HS-5 (cell line): ENCODE data around the gene TXN2.
A peak's percentile ranks its signal among the peaks of the same experiment; 100 is the strongest.
"Not testable (repeated sequence)": the region's sequence is repeated elsewhere in the genome, so short reads cannot be mapped to it uniquely, and the experiment has no call there.

Experiments used
- DNase-seq: peaks from one replicate; pipeline ENCODE4 v3.0.0-alpha.2; 2012; ENCODE audit warnings: low read depth

The TXN2 gene

DNA sequence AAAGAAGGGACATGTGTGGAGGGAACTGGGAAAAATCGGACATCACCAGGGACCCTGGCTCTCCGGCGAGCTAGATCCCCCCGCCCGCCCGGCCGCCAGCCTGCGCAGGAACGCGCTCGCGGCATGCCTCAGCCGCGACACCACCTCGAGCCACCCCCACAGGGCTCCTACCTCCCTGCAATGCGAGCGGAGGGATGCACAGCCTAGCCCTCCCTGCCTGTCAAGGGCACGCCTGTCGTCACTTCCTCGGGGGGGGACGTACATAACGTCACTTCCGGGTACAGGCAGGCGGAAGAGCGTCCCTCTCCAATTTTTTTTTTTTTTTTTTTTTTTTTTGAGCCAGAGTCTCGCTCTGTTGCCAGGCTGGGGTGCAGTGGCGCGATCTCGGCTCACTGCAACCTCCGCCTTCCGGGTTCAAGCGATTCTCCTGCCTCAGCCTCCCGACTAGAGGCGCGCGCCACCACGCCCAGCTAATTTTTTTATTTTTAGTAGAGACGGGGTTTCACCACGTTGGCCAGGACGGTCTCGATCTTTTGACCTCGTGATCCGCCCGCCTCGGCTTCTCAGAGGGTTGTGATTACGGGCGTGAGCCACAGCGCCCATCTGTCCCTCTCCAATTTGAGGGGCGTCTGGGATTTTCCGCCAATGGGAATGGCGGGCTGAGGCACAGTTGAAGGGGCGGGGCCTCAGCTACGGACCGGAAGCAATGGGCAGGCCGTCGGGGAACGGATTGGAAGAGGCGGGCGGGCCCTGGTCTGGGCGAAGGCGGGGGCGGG, at the start of gene TXN2:
TXN2 (minus strand) TSS at position 248 of the 776 bp plus-strand sequence. CDS start 803 bp downstream, outside the sequence.
- peak; percentile 79 for DNase-seq

GRCh38 chr22:36528795-36529751, 47.6 kb upstream of the TXN2 start, which contains the start of gene EIF3D:
Gene EIF3D, minus strand, starts transcription at chr22:36529166. Its CDS starts 3,045 bp downstream, at chr22:36526121.
- DNase-seq = peak; percentile 96

GRCh38 chr22:36528341-36528740, 46.9 kb upstream of the TXN2 start:
- DNase-seq = no peak

- DNase-seq = no peak
Measured at GRCh38 chr22:36522662-36523061, 41.2 kb upstream of the TXN2 start.

DNA sequence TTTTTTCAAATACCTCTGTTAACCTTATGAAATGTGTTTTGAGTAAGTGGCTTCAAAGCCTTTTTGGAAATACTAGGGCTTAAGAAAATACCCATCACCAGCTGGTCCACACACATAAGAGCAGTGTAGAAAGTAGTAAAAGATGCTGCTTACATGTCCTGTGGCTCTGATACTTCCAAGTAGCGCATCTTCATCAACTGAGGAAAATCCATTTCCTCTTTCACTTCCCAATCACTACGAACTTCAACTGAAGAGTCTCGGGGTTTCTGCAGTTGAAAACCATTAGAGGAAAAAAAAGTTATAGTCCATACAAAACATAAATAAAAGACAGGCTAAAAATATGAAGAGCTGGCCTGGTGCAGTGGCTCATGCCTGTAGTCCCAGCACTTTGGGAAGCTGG, 39.0 kb upstream of the TXN2 start:
- DNase-seq = no peak

- not testable (repeated sequence) for DNase-seq
Measured at GRCh38 chr22:36519906-36520305, 38.5 kb upstream of the TXN2 start.

- no peak for DNase-seq
Measured at GRCh38 chr22:36514766-36515165, 33.3 kb upstream of the TXN2 start.

DNA sequence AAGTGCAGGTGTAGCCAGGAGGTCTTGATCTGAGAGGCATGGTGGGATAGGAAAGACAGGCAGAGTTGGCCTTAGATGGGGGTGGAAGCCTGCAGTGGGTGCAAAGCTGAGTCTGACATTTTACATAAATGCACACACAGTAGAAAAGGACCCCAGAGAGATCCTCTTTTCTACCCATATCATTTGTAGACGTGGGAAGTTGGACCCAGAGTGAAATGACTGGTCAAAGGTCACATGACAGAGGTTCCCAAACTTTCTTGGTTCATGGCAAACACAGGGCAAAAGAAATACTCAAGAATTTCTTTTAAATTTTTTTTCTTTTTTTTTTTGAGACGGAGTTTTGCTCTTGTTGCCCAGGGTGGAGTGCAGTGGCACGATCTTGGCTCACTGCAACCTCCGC, 31.6 kb upstream of the TXN2 start:
- DNase-seq = no peak

GRCh38 chr22:36512333-36512732, 30.9 kb upstream of the TXN2 start:
- no peak for DNase-seq

DNA sequence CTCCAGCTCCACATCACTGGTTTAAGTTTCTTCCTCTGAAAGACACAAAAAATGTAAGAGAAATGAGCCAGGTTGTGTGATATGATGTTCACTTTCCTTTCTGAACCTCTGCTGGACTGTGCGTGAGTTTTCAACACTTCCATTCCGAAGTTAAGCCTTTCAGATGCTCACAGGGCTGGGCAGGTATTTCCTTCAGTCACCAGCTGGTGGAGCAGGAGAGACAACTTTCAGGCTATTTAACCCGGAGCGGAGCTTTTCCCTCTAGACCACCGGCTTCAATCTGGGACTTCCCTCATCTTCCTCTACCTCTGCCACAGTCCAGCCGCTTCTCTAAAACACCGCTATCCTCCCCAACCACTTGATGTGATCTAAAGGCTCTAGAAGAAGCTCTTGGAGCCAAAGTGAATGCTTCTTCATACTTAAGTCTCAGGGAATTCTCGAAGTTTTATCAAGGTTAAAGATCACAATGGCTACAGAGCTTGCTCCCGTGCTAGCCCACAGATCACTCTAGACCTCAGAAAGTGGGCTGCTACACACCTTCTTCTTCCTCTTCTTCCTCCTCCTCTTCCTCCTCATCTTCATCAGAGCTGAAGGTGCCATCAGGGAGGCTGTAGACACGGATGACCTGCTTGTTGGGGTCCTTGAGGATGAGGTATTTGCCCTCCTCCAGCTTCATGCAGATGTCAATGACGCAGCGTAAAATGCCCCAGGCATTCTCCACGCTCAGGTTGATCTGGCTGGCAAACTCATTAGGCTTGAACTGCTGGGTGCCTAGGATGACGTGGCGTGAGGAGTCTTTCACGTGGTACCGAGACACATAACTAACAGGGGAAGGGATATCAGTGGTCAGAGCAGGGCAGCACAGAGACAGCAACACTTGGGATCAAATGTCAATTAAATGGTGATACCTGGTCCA, 29.8 kb upstream of the TXN2 start:
- DNase-seq = no peak

DNA sequence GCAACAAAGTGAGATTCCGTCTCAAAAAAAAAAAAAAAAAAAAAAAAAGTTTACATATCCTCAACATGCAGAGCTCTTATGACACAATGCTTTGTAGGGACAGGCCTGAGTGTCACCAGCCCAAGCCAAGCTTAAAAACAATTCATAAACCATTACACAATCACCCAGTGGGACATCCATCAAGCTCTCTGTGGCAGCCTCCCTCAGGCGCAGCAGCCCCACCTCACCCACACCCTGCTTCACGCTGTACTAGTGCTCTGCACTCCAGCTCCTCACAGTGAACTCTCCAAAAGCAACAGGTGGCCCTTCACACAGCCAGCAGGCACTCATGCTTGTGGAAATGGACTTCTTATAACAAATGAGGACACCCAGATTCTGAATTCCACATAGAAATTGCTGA, 28.9 kb upstream of the TXN2 start:
- no peak for DNase-seq

DNA sequence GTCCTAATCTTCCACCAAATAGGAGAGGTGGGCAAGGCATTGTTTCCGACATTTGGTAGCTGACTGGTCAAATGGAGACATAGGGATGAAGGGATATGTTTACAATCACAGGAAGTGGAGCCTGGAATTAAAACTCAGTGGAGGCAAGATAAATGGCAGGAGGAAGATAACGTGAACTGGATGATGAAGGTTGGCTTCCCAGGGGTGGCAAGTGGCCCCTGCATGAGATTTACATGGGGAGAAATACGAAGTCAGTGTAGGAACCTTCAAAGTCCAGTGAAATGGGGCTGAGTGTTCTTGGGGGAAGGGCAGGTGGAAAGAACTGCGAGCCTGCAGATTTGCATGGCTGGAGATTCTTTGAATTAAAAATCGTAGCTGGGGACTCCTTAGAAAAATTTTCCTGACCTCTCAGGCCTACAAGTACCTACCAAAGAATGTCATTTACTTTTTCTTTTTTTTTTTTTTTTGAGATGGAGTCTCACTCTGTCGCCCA, 26.1 kb upstream of the TXN2 start:
- DNase-seq = no peak

DNA sequence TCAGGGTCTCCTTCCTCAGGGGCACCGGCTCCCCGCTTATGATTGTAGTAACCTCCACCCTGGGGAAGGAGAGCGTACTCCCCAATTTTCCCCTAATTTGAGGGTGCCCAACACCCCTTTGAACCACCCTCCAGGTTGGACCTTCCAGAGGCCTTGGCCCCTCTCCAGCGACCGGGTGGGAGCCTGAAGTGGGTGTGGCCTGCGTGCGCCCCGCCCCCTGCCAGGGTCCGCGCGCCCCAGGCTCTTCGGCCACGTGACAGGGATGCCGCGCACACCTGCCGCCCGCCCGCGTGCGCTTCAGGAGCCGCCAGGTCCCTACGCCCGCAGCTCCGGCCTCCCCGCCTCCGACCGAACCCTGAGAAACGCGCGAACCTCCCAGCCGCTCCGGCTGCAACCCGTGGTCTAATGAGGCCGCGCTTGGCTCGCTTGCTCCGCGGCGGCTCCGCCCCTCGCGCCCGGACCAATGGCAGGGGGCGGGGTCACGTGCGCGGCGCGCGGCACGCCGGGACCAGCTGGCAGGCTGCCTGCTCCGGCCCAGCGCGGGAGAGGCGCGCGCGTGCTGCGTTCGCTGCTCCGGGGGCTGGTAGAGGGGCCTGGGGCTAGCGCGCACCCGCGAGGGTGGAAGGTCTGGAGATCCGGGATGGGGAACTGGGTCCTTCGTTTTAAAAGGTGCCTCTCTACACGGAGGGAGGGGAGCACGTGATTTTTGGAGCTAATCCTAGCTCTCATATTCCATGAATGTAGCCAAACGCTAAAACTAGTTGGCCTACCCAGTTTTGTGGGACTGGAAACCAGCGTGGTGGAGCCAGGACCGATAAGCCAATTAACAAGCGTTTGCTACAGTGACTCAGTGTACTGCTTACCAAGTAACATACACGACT, 25.4 kb upstream of the TXN2 start, which contains the start of gene FOXRED2:
FOXRED2 (minus strand) TSS at position 404 of the 881 bp plus-strand sequence. CDS start 618 bp downstream, outside the sequence.
- DNase-seq = peak; percentile 47

DNA sequence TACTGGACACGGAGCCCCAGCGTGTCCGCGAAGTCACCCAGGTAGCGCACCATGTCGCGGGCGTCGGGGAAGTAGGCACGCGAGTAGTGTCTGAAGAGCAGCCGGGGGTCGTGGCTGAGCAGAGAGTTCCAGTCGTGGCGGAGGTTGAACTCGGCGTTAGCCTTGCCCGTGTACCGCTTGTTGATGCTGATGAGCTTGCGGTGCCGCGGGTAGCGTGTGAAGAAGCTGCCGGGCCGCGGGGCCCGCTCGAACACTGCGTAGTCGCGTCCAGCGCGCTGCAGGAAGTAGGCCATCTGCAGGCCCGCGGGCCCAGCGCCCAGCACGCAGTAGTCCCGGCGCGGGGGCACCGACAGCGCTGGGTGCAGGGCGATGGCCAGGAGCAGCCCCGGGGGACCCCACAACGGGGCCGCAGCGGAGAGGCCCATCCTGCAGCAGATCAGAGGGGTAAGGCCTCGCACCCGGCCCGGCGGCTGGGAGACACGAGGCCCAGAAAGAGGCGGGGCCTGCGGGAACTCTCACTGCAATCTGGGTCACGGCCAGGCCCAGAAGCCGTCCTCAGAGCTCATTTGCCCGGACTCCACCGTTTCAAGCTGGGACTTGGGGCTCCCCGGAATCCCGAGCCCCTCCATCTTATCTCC, 24.7 kb upstream of the TXN2 start:
- no peak for DNase-seq

DNA sequence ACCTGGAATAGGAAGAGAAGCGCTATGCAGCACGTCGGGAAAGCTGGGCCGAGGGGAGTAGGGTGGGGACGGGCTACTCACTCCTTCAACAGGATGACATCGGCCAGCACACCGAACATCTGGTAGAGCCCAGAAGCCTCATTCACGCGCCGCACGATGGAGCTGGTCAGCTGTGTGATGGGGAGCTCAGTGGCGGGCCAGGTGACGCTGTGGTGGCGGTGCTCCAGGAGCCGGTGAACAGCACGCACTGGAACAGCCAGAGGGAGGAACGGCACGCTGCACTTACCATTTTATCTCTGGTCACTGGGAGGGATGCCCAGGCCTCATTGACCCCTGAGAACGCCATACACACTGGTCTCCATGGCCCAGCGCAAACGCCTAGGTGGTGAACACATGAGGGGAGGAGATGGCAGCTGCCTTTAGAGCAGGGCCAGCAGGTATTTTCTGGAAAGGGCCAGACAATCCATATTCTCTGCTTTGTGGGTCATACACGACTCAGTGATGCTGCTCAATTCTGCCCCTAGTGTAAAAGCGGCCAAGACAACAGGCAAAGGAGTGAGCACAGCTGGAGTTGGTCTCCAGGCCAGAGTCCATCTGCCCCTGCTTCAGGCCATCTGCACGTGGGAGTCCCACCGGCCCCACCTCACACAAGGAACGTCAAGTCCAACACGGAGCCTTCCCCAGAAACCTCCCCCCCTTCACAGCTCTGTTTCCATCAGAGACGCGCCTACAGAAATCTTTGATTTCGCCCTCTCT, 16.6 kb upstream of the TXN2 start:
- no peak for DNase-seq

- DNase-seq = no peak
Measured at GRCh38 chr22:36493690-36494110, 12.3 kb upstream of the TXN2 start.

DNA sequence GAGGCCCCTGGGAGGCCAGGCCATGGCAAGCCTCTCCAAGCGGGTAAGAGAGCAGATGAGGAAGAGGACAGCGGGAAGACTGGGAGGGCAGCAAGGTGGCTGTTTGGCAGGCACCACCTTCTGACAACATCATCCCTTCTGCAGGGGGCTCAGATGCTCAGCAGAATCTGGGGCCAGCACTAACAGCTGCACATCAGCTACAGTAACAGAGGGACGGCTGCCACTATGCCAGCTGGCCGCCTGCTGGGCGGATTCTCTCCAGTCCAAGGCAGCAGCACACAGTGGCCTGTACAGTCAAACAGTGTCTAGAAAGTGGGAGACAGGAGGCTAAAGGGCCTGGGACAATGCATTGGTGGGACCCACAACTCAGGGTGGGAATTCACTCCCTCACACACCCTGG, 10.7 kb upstream of the TXN2 start:
- DNase-seq = no peak

GRCh38 chr22:36491155-36491554, 9.7 kb upstream of the TXN2 start:
- DNase-seq = no peak
